HCT116 (cell line): ENCODE measurements around the gene DKK1. TPM values are rescaled to one million over a fixed set of nuclear protein-coding genes. Genes with fewer than 3 reads are reported as not detected.

ENCODE experiments used
- ATAC-seq: fragments of 200-7000 bp; cut with Tn5 transposase; 2 replicates; pipeline ENCODE4 v1.9.1; 2020; ENCODE audit warnings: mild to moderate bottlenecking, moderate library complexity
- Bru-seq: library from RNA; stranded (reverse); fragments of 400-500 nt; gene quantifications from one replicate; lab custom pipeline; 2021; lab: Mats Ljungman, UMichigan
- BruChase-seq, 2 experiments: library from RNA; stranded (reverse); fragments of 400-500 nt; gene quantifications; one replicate each; lab custom pipeline; 2021; lab: Mats Ljungman, UMichigan
- BruUV-seq: library from RNA; stranded (reverse); fragments of 400-500 nt; replicated peaks from 2 replicates; lab custom pipeline; 2021; lab: Mats Ljungman, UMichigan
- CTCF ChIA-PET: fragments of 300-600 bp; sonication (Branson Sonifier 250); formaldehyde crosslinking; loops from one replicate; lab custom pipeline; 2021; ENCODE audit warnings: antibody characterized with exemption; lab: Charles Lee
- POLR2A ChIA-PET: fragments of 300-600, 350-600 bp; sonication (Branson Sonifier 250); formaldehyde crosslinking; loops from one replicate; lab custom pipeline; 2021; ENCODE audit warnings: antibody characterized with exemption; lab: Charles Lee
- RAD21 ChIA-PET, 2 experiments: fragments of 300-600 bp; sonication (Branson Sonifier 250); formaldehyde crosslinking; loops; one replicate each; lab custom pipeline; 2023; ENCODE audit warnings: low total read pairs in 2 of 2; ENCODE audit not compliant: uncharacterized antibody in 2 of 2, unreplicated experiment in 2 of 2, low non-redundant PET in 1 of 2; lab: Charles Lee
- DNase-seq: peaks from one replicate; pipeline ENCODE4 v3.0.0-alpha.2; 2010; ENCODE audit warnings: low read depth, low spot score
- H2AFZ ChIP-seq: fragments of 200-600 bp; shearing (Covaris generic), sonication (generic); 2 replicates; pipeline ENCODE4 v1.6.1; 2017; ENCODE audit warnings: low read depth, mixed run types, mixed read lengths, antibody characterized with exemption, low read length; ENCODE audit not compliant: poor library complexity, severe bottlenecking
- H3K27ac ChIP-seq: 2 replicates; pipeline ENCODE4 v1.5.1; 2012; ENCODE audit warnings: low read depth, low read length
- H3K27me3 ChIP-seq: fragments of 200-600 bp; sonication (generic); 2 replicates; pipeline ENCODE4 v1.6.1; 2016; ENCODE audit warnings: mixed run types, low read length, mixed read lengths; ENCODE audit not compliant: insufficient read depth
- H3K36me3 ChIP-seq, 2 experiments: fragments of 200-500 bp in 1 of 2; fragments of 200-600 bp in 1 of 2; sonication (Bioruptor generic) in 1 of 2; sonication (generic) in 1 of 2; 2 replicates each; pipeline versions ENCODE4 v1.5.1 to v1.6.1; 2014 to 2016; ENCODE audit warnings: low read length in 2 of 2, inconsistent platforms in 1 of 2, mixed read lengths in 1 of 2, mixed run types in 1 of 2; ENCODE audit not compliant: insufficient read depth in 2 of 2, control insufficient read depth in 1 of 2
- H3K4me1 ChIP-seq, 2 experiments: fragments of 200-600 bp in 1 of 2; sonication (generic) in 1 of 2; 2 replicates each; pipeline versions ENCODE4 v1.5.1 to v1.6.1; 2012 to 2017; ENCODE audit warnings: low read length in 2 of 2, inconsistent platforms in 1 of 2, mild to moderate bottlenecking in 1 of 2, mixed read lengths in 1 of 2, mixed run types in 1 of 2, moderate library complexity in 1 of 2; ENCODE audit not compliant: insufficient read depth in 2 of 2, control insufficient read depth in 1 of 2
- H3K4me2 ChIP-seq: fragments of 200-600 bp; sonication (generic); 2 replicates; pipeline ENCODE4 v1.6.1; 2017; ENCODE audit warnings: mixed run types, low read length, mixed read lengths
- H3K4me3 ChIP-seq, 2 experiments: fragments of 200-600 bp in 1 of 2; sonication (generic) in 1 of 2; replicated peaks in 1 of 2; 2 replicates each; pipeline ENCODE4 v1.5.1; 2011 to 2016; ENCODE audit warnings: low read length in 2 of 2, control low read depth in 1 of 2, low read depth in 1 of 2, mild to moderate bottlenecking in 1 of 2, mixed read lengths in 1 of 2, mixed run types in 1 of 2
- H3K79me2 ChIP-seq: fragments of 200-600 bp; sonication (generic); 2 replicates; pipeline ENCODE4 v1.6.1; 2017; ENCODE audit warnings: mild to moderate bottlenecking, mixed run types, low read length, moderate library complexity, mixed read lengths; ENCODE audit not compliant: insufficient read depth
- H3K9ac ChIP-seq: fragments of 200-600 bp; sonication (generic); 2 replicates; pipeline ENCODE4 v1.6.1; 2016; ENCODE audit warnings: low read length, mixed read lengths
- H3K9me2 ChIP-seq: fragments of 200-600 bp; sonication (generic), shearing (Covaris generic); 2 replicates; pipeline ENCODE4 v1.6.1; 2017; ENCODE audit warnings: mixed run types, mild to moderate bottlenecking, moderate library complexity; ENCODE audit not compliant: insufficient read depth
- H3K9me3 ChIP-seq, 2 experiments: fragments of 200-500 bp in 1 of 2; fragments of 200-600 bp in 1 of 2; sonication (Bioruptor generic) in 1 of 2; sonication (generic) in 1 of 2; 2 replicates each; pipeline ENCODE4 v1.6.1; 2014 to 2017; ENCODE audit warnings: low read length in 2 of 2, mixed read lengths in 2 of 2, inconsistent platforms in 1 of 2, low read depth in 1 of 2, mild to moderate bottlenecking in 1 of 2, mixed run types in 1 of 2, moderate library complexity in 1 of 2; ENCODE audit not compliant: control insufficient read depth in 1 of 2, insufficient read depth in 1 of 2
- H4K20me1 ChIP-seq: fragments of 200-600 bp; sonication (generic), shearing (Covaris generic); 2 replicates; pipeline ENCODE4 v1.6.1; 2017; ENCODE audit warnings: mixed run types, mild to moderate bottlenecking, moderate library complexity; ENCODE audit not compliant: insufficient read depth
- ATF3 ChIP-seq: IDR thresholded peaks from 2 replicates; pipeline ENCODE4 v1.6.1; 2012
- CBX3 ChIP-seq: IDR thresholded peaks from 2 replicates; pipeline ENCODE4 v1.6.1; 2012; ENCODE audit warnings: low read depth
- CTCF ChIP-seq, 3 experiments: fragments of 200-600 bp in 1 of 3; sonication (generic) in 1 of 3; IDR thresholded peaks in 2 of 3; conservative IDR thresholded peaks in 1 of 3; 2 replicates each; pipeline ENCODE4 v1.5.1; 2012 to 2017; ENCODE audit warnings: low read depth in 2 of 3, low read length in 2 of 3, antibody characterized with exemption in 1 of 3, borderline replicate concordance in 1 of 3, control low read depth in 1 of 3, mild to moderate bottlenecking in 1 of 3, mixed read lengths in 1 of 3, mixed run types in 1 of 3, moderate library complexity in 1 of 3; ENCODE audit not compliant: insufficient read depth in 1 of 3
- EGR1 ChIP-seq: IDR thresholded peaks from 2 replicates; pipeline ENCODE4 v1.6.1; 2012; ENCODE audit warnings: low read depth
- ELF1 ChIP-seq: IDR thresholded peaks from 2 replicates; pipeline ENCODE4 v1.6.1; 2012; ENCODE audit warnings: low read depth, borderline replicate concordance
- EZH2 ChIP-seq: fragments of 200-600 bp; sonication (generic); IDR thresholded peaks from 2 replicates; pipeline ENCODE4 v1.6.1; 2017; ENCODE audit warnings: antibody characterized with exemption, mixed run types
- FOSL1 ChIP-seq: IDR thresholded peaks from 2 replicates; pipeline ENCODE4 v1.6.1; 2012; ENCODE audit warnings: low read depth
- JUND ChIP-seq: IDR thresholded peaks from 2 replicates; pipeline ENCODE4 v1.6.1; 2012
- POLR2A ChIP-seq: IDR thresholded peaks from 2 replicates; pipeline ENCODE4 v1.7.0; 2011; ENCODE audit warnings: borderline replicate concordance; ENCODE audit not compliant: insufficient read depth, insufficient read length; ENCODE audit errors: extremely low read depth
- POLR2AphosphoS5 ChIP-seq: IDR thresholded peaks from 2 replicates; pipeline ENCODE4 v1.6.1; 2011; ENCODE audit warnings: mild to moderate bottlenecking, low read depth, low read length, moderate library complexity
- RAD21 ChIP-seq: IDR thresholded peaks from 2 replicates; pipeline ENCODE4 v1.6.1; 2012; ENCODE audit warnings: low read depth, mild to moderate bottlenecking
- SIN3A ChIP-seq: IDR thresholded peaks from 2 replicates; pipeline ENCODE4 v1.6.1; 2012; ENCODE audit warnings: low read depth
- SP1 ChIP-seq: IDR thresholded peaks from 2 replicates; pipeline ENCODE4 v1.6.1; 2012; ENCODE audit warnings: low read depth
- TCF7L2 ChIP-seq: IDR thresholded peaks from 2 replicates; pipeline ENCODE4 v1.7.0; 2011; ENCODE audit warnings: borderline replicate concordance, inconsistent platforms; ENCODE audit not compliant: insufficient read depth, insufficient read length; ENCODE audit errors: extremely low read depth
- YY1 ChIP-seq: IDR thresholded peaks from 2 replicates; pipeline ENCODE4 v1.6.1; 2011; ENCODE audit warnings: low read length, low read depth, moderate library complexity, mild to moderate bottlenecking; ENCODE audit not compliant: insufficient replicate concordance; ENCODE audit errors: extremely low read depth
- ZFX ChIP-seq: fragments of 450-650 bp; IDR thresholded peaks from 2 replicates; pipeline ENCODE4 v1.6.1; 2017
- ZNF274 ChIP-seq: fragments of 200-500 bp; sonication (Bioruptor generic); IDR thresholded peaks from 2 replicates; pipeline ENCODE4 v1.6.1; 2014; ENCODE audit warnings: mild to moderate bottlenecking, low read depth, low read length, inconsistent platforms
- intact Hi-C: fragments of 100-400 bp; cut with micrococcal nuclease; formaldehyde crosslinking; loops from 2 replicates; pipeline ENCODE4 v1.10.0; 2022
- long read RNA-seq: library from polyadenylated mRNA; unstranded; transcript quantifications from one replicate; pipeline ENCODE4 v2.0.0, GENCODE V29; 2021; ENCODE audit not compliant: unreplicated experiment
- polyA plus RNA-seq: library from polyadenylated mRNA; unstranded; fragments of >200 nt; gene quantifications from 2 replicates; pipeline ENCODE4 v1.2.1, GENCODE V29; 2012; ENCODE audit warnings: missing spikeins
- total RNA-seq: library from RNA; stranded (reverse); gene quantifications from one replicate; pipeline ENCODE4 v1.2.1, GENCODE V29; 2021; ENCODE audit not compliant: unreplicated experiment
- TF ChIP-seq, protein P1 (sequence below): IDR thresholded peaks from 2 replicates; pipeline ENCODE4 v1.6.1; 2011; ENCODE audit warnings: mild to moderate bottlenecking, low read length, moderate library complexity; ENCODE audit not compliant: insufficient replicate concordance; ENCODE audit errors: extremely low read depth
- TF ChIP-seq, protein P2 (sequence below): IDR thresholded peaks from 2 replicates; pipeline ENCODE4 v1.6.1; 2012

DKK1 gene
- total RNA-seq, result 315 TPM
- 70.9 and 147 TPM in 2 replicates for polyA plus RNA-seq
- percentile 99 among the genes with signal in this experiment for Bru-seq, nascent RNA
- percentile 83 among the genes with signal in this experiment for BruChase-seq, experiment 1, labeled RNA remaining after a 6-hour chase
- BruChase-seq, experiment 2, labeled RNA remaining after a 2-hour chase, result percentile 98 among the genes with signal in this experiment
- long read RNA-seq, transcript DKK1-201 (4 exons, 1,790 nt), result major isoform, 251 of 334 reads
- long read RNA-seq, partial matches to known transcripts, result 77 of 334 reads
- long read RNA-seq, other reads (novel, unspliced or antisense), result 4 of 334 reads

GRCh38 chr10:52313933-52314821, at the start of gene DKK1:
TSS of gene DKK1 (plus strand) at chr10:52314281. CDS start at chr10:52314435, 154 bp downstream.
- DNase-seq (peak; percentile 86), ATAC-seq (peak; percentile 75)
- ChIA-PET CTCF (interaction anchor here (0.6 to 3.9 kb wide), 8 partner anchors 9 to 253 kb away, joined by 3 to 36 read pairs (median 4); no protein-coding TSS in a partner anchor), POLR2A (interaction anchor here (0.6 to 3.6 kb wide), 17 partner anchors 12 to 283 kb away, joined by 3 to 33 read pairs (median 5); no protein-coding TSS in a partner anchor), RAD21 (interaction anchor here (0.9 to 1.0 kb wide), 3 partner anchors 138 to 175 kb away, joined by 3 read pairs; no protein-coding TSS in a partner anchor)
- peaks cover 50 to 73% of the 10 kb centered on the region in 2 experiments for H3K4me1 ChIP-seq
- peaks cover 0 to 21% of the 10 kb centered on the region in 2 experiments; a peak in 2 of 4 replicates for H3K36me3 ChIP-seq
- H3K27me3 ChIP-seq, result no peaks in the 10 kb centered on the region
- H3K9me3 ChIP-seq, result no peaks in the 10 kb centered on the region
- intact Hi-C loops, result loop anchor here (1.0 kb wide), 1 partner anchor 175 kb away; no protein-coding TSS in a partner anchor
- no TSS peak for BruUV-seq
- peak within 1 kb of the TSS; percentile 96 for H3K27ac ChIP-seq
- H3K79me2 ChIP-seq, result peaks cover 38% of the 10 kb centered on the region
- peak within 1 kb of the TSS; percentile 78 to 93 for H3K4me3 ChIP-seq
- peak within 1 kb of the TSS; percentile 36 for H2AFZ ChIP-seq
- H3K9ac ChIP-seq, result peak within 1 kb of the TSS; percentile 84
- H3K9me2 ChIP-seq, result no peaks in the 10 kb centered on the region
- H4K20me1 ChIP-seq, result no peaks in the 10 kb centered on the region; the same call in 1 of the 2 replicates
- H3K4me2 ChIP-seq, result peak within 1 kb of the TSS; percentile 99
- peak; percentile 79 to 95 (median 87) for TF ChIP-seq CTCF (IDR thresholded peaks at IDR 0.05 in 2 of 3, conservative IDR thresholded peaks at IDR 0.05 in 1 of 3; ENCODE audit: borderline replicate concordance in 1 of 3, insufficient read depth in 1 of 3, low read depth in 2 of 3, low read length in 2 of 3)
- TF ChIP-seq ATF3, result no peak
- no peak for TF ChIP-seq FOSL1
- TF ChIP-seq POLR2A, result peak; percentile 100
- TF ChIP-seq ELF1, result no peak
- no peak for TF ChIP-seq JUND
- peak; percentile 85 for TF ChIP-seq POLR2AphosphoS5
- TF ChIP-seq SP1, result peak; percentile 83
- TF ChIP-seq, protein P1, sequence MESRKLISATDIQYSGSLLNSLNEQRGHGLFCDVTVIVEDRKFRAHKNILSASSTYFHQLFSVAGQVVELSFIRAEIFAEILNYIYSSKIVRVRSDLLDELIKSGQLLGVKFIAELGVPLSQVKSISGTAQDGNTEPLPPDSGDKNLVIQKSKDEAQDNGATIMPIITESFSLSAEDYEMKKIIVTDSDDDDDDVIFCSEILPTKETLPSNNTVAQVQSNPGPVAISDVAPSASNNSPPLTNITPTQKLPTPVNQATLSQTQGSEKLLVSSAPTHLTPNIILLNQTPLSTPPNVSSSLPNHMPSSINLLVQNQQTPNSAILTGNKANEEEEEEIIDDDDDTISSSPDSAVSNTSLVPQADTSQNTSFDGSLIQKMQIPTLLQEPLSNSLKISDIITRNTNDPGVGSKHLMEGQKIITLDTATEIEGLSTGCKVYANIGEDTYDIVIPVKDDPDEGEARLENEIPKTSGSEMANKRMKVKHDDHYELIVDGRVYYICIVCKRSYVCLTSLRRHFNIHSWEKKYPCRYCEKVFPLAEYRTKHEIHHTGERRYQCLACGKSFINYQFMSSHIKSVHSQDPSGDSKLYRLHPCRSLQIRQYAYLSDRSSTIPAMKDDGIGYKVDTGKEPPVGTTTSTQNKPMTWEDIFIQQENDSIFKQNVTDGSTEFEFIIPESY, result no peak
- 0 out of 2 replicates have a peak, but pooled peaks have one; percentile 28 for TF ChIP-seq EGR1
- TF ChIP-seq, protein P2, sequence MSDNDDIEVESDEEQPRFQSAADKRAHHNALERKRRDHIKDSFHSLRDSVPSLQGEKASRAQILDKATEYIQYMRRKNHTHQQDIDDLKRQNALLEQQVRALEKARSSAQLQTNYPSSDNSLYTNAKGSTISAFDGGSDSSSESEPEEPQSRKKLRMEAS, result no peak; the same call in 1 of the 2 replicates
- no peak for TF ChIP-seq ZFX
- TF ChIP-seq CBX3, result 0 out of 2 replicates have a peak, but pooled peaks have one; percentile 48
- peak; percentile 78 for TF ChIP-seq YY1
- peak; percentile 69 for TF ChIP-seq RAD21
- peak; percentile 73 for TF ChIP-seq SIN3A
- no peak for TF ChIP-seq EZH2
- no peak for TF ChIP-seq ZNF274
- TF ChIP-seq TCF7L2, result peak; percentile 100
